K562 (cell line): ENCODE data around the gene NLGN2. TPM values are rescaled to one million over a fixed set of nuclear protein-coding genes. Genes with fewer than 3 reads are reported as not detected.

ENCODE experiments used
- ATAC-seq: fragments of 200-7000 bp; cut with Tn5 transposase; 3 replicates; pipeline ENCODE4 v1.9.1; 2020; ENCODE audit warnings: moderate library complexity
- BruUV-seq: library from RNA; stranded (reverse); fragments of 400-500 nt; replicated peaks from 2 replicates; lab custom pipeline; 2021; lab: Mats Ljungman, UMichigan
- CTCF ChIA-PET: fragments of 300-600 bp; formaldehyde crosslinking; extraction: SDS; loops from one replicate; lab custom pipeline; 2021; ENCODE audit warnings: low intra/inter-chr PET ratio; lab: Yijun Ruan, JAX
- POLR2A ChIA-PET: fragments of 300-600, 350-650 bp; sonication (Branson Sonifier 250); formaldehyde crosslinking; extraction: SDS; loops from one replicate; lab custom pipeline; 2021; ENCODE audit warnings: antibody characterized with exemption, inconsistent platforms; lab: Yijun Ruan, JAX
- DNase-seq, 4 experiments: peaks; one replicate each; pipeline versions ENCODE4 v3.0.0 to v3.0.0-alpha.2; 2011 to 2018; ENCODE audit warnings: low spot score in 3 of 4, mixed read lengths in 3 of 4; ENCODE audit errors: extremely low read depth in 1 of 4
- FAIRE-seq: peaks from 2 replicates; lab custom pipeline; 2011; peaks lifted over from hg19 to GRCh38; lab: Jason Lieb, UNC
- H2AFZ ChIP-seq: 2 replicates; pipeline ENCODE4 v1.6.0; 2011; ENCODE audit warnings: low read depth, low read length, control low read depth, inconsistent platforms
- H3K27ac ChIP-seq: fragments of 200-600 bp; 3 replicates; pipeline ENCODE4 v1.8.0; 2011; ENCODE audit warnings: low read depth, mild to moderate bottlenecking, control low read depth, inconsistent platforms, low read length, moderate library complexity, mixed read lengths; ENCODE audit errors: extremely low read depth
- H3K27me3 ChIP-seq, 2 experiments: fragments of 300-600 bp in 1 of 2; 2 replicates in 1 of 2; 3 replicates in 1 of 2; pipeline versions ENCODE4 v1.6.0 to v1.8.0; 2011; ENCODE audit warnings: inconsistent platforms in 2 of 2, low read length in 2 of 2, mild to moderate bottlenecking in 1 of 2, mixed read lengths in 1 of 2, moderate library complexity in 1 of 2; ENCODE audit not compliant: control insufficient read depth in 2 of 2, insufficient read depth in 2 of 2
- H3K36me3 ChIP-seq: fragments of 300-600 bp; 3 replicates; pipeline ENCODE4 v1.8.0; 2011; ENCODE audit warnings: mild to moderate bottlenecking, low read length, inconsistent platforms; ENCODE audit not compliant: control insufficient read depth, insufficient read depth
- H3K4me1 ChIP-seq, 2 experiments: fragments of 200-600 bp in 1 of 2; replicated peaks in 1 of 2; 2 replicates in 1 of 2; 3 replicates in 1 of 2; pipeline versions ENCODE4 v1.5.1 to v1.8.0; 2011; ENCODE audit warnings: inconsistent platforms in 2 of 2, low read length in 2 of 2, mild to moderate bottlenecking in 1 of 2, mixed read lengths in 1 of 2, moderate library complexity in 1 of 2; ENCODE audit not compliant: control insufficient read depth in 2 of 2, insufficient read depth in 2 of 2
- H3K4me2 ChIP-seq: 2 replicates; pipeline ENCODE4 v1.6.1; 2011; ENCODE audit warnings: low read length, control low read depth, inconsistent platforms, mixed read lengths; ENCODE audit not compliant: insufficient read depth
- H3K4me3 ChIP-seq: fragments of 200-600 bp; sonication (generic), shearing (Covaris generic); 2 replicates; pipeline ENCODE4 v1.5.1; 2016; ENCODE audit warnings: control low read depth, inconsistent platforms
- H3K79me2 ChIP-seq: fragments of 200-600 bp; 3 replicates; pipeline ENCODE4 v1.8.0; 2011; ENCODE audit warnings: low read length, inconsistent platforms; ENCODE audit not compliant: control insufficient read depth, insufficient read depth
- H3K9ac ChIP-seq, 2 experiments: 2 replicates each; pipeline versions ENCODE4 v1.6.0 to v1.6.1; 2011; ENCODE audit warnings: low read depth in 2 of 2, low read length in 2 of 2, control low read depth in 1 of 2, inconsistent platforms in 1 of 2, mild to moderate bottlenecking in 1 of 2, mixed read lengths in 1 of 2; ENCODE audit not compliant: insufficient read depth in 1 of 2
- H3K9me1 ChIP-seq: one replicate; pipeline ENCODE4 v1.6.0; 2011; ENCODE audit warnings: inconsistent platforms, mild to moderate bottlenecking, low read length, moderate library complexity; ENCODE audit not compliant: control insufficient read depth, insufficient read depth
- H3K9me3 ChIP-seq: replicated peaks from 2 replicates; pipeline ENCODE4 v1.5.1; 2011; ENCODE audit warnings: low read depth, low read length, inconsistent platforms; ENCODE audit not compliant: control insufficient read depth, insufficient read depth
- H4K20me1 ChIP-seq: replicated peaks from 2 replicates; pipeline ENCODE4 v1.6.1; 2011; ENCODE audit warnings: low read length, inconsistent platforms, mixed read lengths; ENCODE audit not compliant: control insufficient read depth, insufficient read depth
- BCOR ChIP-seq: fragments of 450-650 bp; IDR thresholded peaks from 2 replicates; pipeline ENCODE4 v1.6.1; 2016
- ELF1 ChIP-seq: fragments of 200-800 bp; sonication (Bioruptor generic); IDR thresholded peaks from 2 replicates; pipeline ENCODE4 v1.6.1; 2016; ENCODE audit warnings: missing genetic modification characterization, missing compliant biosample characterization
- KDM1A ChIP-seq, 2 experiments: fragments of 450-650 bp; IDR thresholded peaks; 2 replicates each; pipeline ENCODE4 v1.6.1; 2016; ENCODE audit warnings: mild to moderate bottlenecking in 2 of 2
- NFIC ChIP-seq: fragments of 450-650 bp; IDR thresholded peaks from 2 replicates; pipeline ENCODE4 v1.6.1; 2017; ENCODE audit warnings: mild to moderate bottlenecking, inconsistent platforms
- RCOR1 ChIP-seq, 2 experiments: IDR thresholded peaks; 2 replicates each; pipeline ENCODE4 v1.6.1; 2012; ENCODE audit warnings: low read depth in 2 of 2, low read length in 2 of 2, borderline replicate concordance in 1 of 2, improper control_type of control experiment in 1 of 2
- ZNF121 ChIP-seq: sonication (generic); formaldehyde crosslinking; conservative IDR thresholded peaks from 2 replicates; pipeline ENCODE4 v1.8.0; 2022; ENCODE audit warnings: missing genetic modification reagents
- ZNF778 ChIP-seq: fragments of 450-650 bp; formaldehyde crosslinking; IDR thresholded peaks from 2 replicates; pipeline ENCODE4 v1.4.0; 2020; ENCODE audit warnings: mild to moderate bottlenecking, moderate library complexity
- WGBS: fragments of 100-300 bp; shearing (Covaris generic); methylation state at CpG from one replicate; pipeline ENCODE4 v1.1.6; 2016; ENCODE audit warnings: low coverage, mixed read lengths; ENCODE audit not compliant: insufficient coverage; ENCODE audit errors: missing lambda C conversion rate; 5-methylcytosine and 5-hydroxymethylcytosine counted together
- in situ Hi-C: fragments of 300-500 bp; cut with MboI; formaldehyde crosslinking; loops from 4 replicates; pipeline ENCODE4 v1.15.0; 2018; ENCODE audit warnings: inconsistent platforms, mixed read lengths
- intact Hi-C: fragments of 100-400 bp; cut with micrococcal nuclease; formaldehyde crosslinking; loops from 2 replicates; pipeline ENCODE4 v1.14.2; 2022
- polyA plus RNA-seq, 8 experiments: library from polyadenylated mRNA; depleted of rRNA in 4 of 8; stranded (reverse) in 5 of 8; unstranded in 3 of 8; fragments of >200 nt; fragmentation: Nextera tagmentation in 2 of 8; fragmentation: Illumina TruSeq in 1 of 8; extraction: Ambion mirVana in 2 of 8; extraction: Trizol in 1 of 8; gene quantifications; 2 replicates each; pipeline versions ENCODE4 v1.2.1 to v1.2.3, GENCODE V29; 2011 to 2014; ENCODE audit warnings: inconsistent platforms in 1 of 8, missing spikeins in 1 of 8
- total RNA-seq, 7 experiments: library from RNA; depleted of rRNA in 6 of 7; stranded (reverse); fragments of >200 nt in 6 of 7; fragmentation: Illumina TruSeq in 2 of 7; extraction: Trizol in 2 of 7; gene quantifications; 2 replicates each; pipeline versions ENCODE4 v1.2.1 to v1.2.3, GENCODE V29; 2011 to 2021; ENCODE audit warnings: low replicate concordance in 1 of 7

The NLGN2 gene
- total and polyA plus RNA-seq, 9 of the 15 experiments (the other 6 are each of a cell fraction or from before 2014, with no cell fraction given), result 0.11 to 7.8 (median 0.77) TPM

DNA sequence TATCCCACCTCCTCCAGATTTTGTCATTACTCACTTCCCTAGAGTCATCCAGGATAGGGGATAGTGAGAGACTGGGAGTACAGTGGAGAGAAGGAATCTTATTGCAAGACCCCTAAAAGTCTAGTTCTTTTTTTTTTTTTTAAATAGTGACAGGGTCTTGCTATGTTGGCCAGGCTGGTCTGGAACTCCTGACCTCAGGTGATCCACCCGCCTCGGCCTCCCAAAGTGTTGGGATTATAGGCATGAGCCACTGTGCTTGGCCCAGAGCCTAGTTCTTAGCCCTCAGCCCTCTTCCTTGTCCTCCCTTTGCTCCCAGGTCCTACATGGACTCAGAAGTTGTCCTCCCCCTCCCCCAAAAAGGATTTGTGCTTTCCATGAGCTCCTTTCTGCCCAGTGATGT lies 34.5 kb downstream of the NLGN2 start:
- Histone ChIP-seq H3K4me3 (no peak overlapping the region), H3K4me2 (no peak overlapping the region), H3K79me2 (no peaks in the 10 kb centered on the region; the same call in 2 of the 3 replicates)
- BruUV-seq, result no TSS peak
- WGBS, result no CpG with 5 or more reads among the region's 2 CpGs
- in situ Hi-C loops, result no loop called here
- TF ChIP-seq ZNF778 (CRISPR knock-in tag), result no peak
- TF ChIP-seq ZNF121, result peak; percentile 82
- no peak for TF ChIP-seq ELF1 (tag)
- TF ChIP-seq KDM1A (IDR thresholded peaks at IDR 0.05), result peak in 1 of 2 experiments; percentile 76; a peak in 2 of 4 replicates
- no peak for TF ChIP-seq RCOR1 (IDR thresholded peaks at IDR 0.05; ENCODE audit: borderline replicate concordance in 1 of 2, low read depth in 2 of 2, low read length in 2 of 2)
- TF ChIP-seq BCOR, result 0 out of 2 replicates have a peak, but pooled peaks have one; percentile 37
- peak; percentile 20; the same call in 1 of the 2 replicates for TF ChIP-seq NFIC
- TF ChIP-seq, all 486 proteins: peak for 4
- peak overlapping the region in 1 of 2 experiments; percentile 17; a peak in 1 of 4 replicates for H3K9ac ChIP-seq
- no peaks in the 10 kb centered on the region for H4K20me1 ChIP-seq
- H3K36me3 ChIP-seq, result no peaks in the 10 kb centered on the region
- intact Hi-C loops, result no loop called here
- no peak for FAIRE-seq
- H3K27ac ChIP-seq, result no peak overlapping the region
- H3K4me1 ChIP-seq, result peaks cover 18 to 73% of the 10 kb centered on the region in 2 experiments; a peak in 4 of 5 replicates
- no peaks in the 10 kb centered on the region for H3K9me3 ChIP-seq
- CTCF ChIA-PET, result no interaction called here
- peaks cover 3% of the 10 kb centered on the region for H3K9me1 ChIP-seq
- POLR2A ChIA-PET, result interaction anchor here (0.5 to 2.0 kb wide), 5 partner anchors 35 to 410 kb away, joined by 3 to 8 read pairs (median 3); partner anchors contain the start of genes POLR2A and SAT2
- no peak for ATAC-seq
- no peak for DNase-seq
- no peak overlapping the region for H2AFZ ChIP-seq
- no peaks in the 10 kb centered on the region for H3K27me3 ChIP-seq
